GM12878 (cell line): ENCODE measurements around the gene SLU7. TPM values are rescaled to one million over a fixed set of nuclear protein-coding genes. Genes with fewer than 3 reads are reported as not detected.

Source experiments
- CBFB ChIP-seq: IDR thresholded peaks from 2 replicates; pipeline ENCODE4 v1.6.1; 2016; ENCODE audit warnings: antibody characterized with exemption, low read depth
- CBX5 ChIP-seq: sonication (generic); IDR thresholded peaks from 2 replicates; pipeline ENCODE4 v1.6.1; 2016; ENCODE audit warnings: low read depth, moderate library complexity, mild to moderate bottlenecking, inconsistent platforms
- CHD2 ChIP-seq: IDR thresholded peaks from 2 replicates; pipeline ENCODE4 v1.6.1; 2011; ENCODE audit warnings: low read depth, low read length, improper control_type of control experiment, borderline replicate concordance
- EED ChIP-seq: sonication (generic); IDR thresholded peaks from 2 replicates; pipeline ENCODE4 v1.6.1; 2016; ENCODE audit warnings: antibody characterized with exemption, low read depth
- ELK1 ChIP-seq: IDR thresholded peaks from 2 replicates; pipeline ENCODE4 v1.6.1; 2012; ENCODE audit warnings: low read depth, low read length, improper control_type of control experiment
- FOS ChIP-seq: IDR thresholded peaks from 3 replicates; pipeline ENCODE4 v1.6.1; 2011; ENCODE audit warnings: borderline replicate concordance; ENCODE audit not compliant: insufficient read length; ENCODE audit errors: extremely low read depth
- HCFC1 ChIP-seq: fragments of 150-350 bp; IDR thresholded peaks from 2 replicates; pipeline ENCODE4 v1.6.1; 2014; ENCODE audit warnings: low read length
- HDAC2 ChIP-seq: fragments of 200-600 bp; sonication (generic); IDR thresholded peaks from 2 replicates; pipeline ENCODE4 v1.6.1; 2017
- MLLT1 ChIP-seq: fragments of 450-650 bp; IDR thresholded peaks from 2 replicates; pipeline ENCODE4 v1.6.1; 2016; ENCODE audit warnings: mild to moderate bottlenecking
- NFIC ChIP-seq: IDR thresholded peaks from 2 replicates; pipeline ENCODE4 v1.6.1; 2012; ENCODE audit warnings: low read depth, mild to moderate bottlenecking, inconsistent platforms, low read length, moderate library complexity
- NFYB ChIP-seq: IDR thresholded peaks from 2 replicates; pipeline ENCODE4 v1.6.1; 2011; ENCODE audit warnings: low read depth, mild to moderate bottlenecking, low read length, improper control_type of control experiment, moderate library complexity; ENCODE audit not compliant: insufficient read depth
- NKRF ChIP-seq: fragments of 450-650 bp; conservative IDR thresholded peaks from 2 replicates; pipeline ENCODE4 v1.6.1; 2017; ENCODE audit warnings: mild to moderate bottlenecking, moderate library complexity
- PBX3 ChIP-seq: IDR thresholded peaks from 2 replicates; pipeline ENCODE4 v1.6.1; 2011; ENCODE audit warnings: mild to moderate bottlenecking, low read depth, low read length, moderate library complexity; ENCODE audit not compliant: insufficient replicate concordance
- POU2F2 ChIP-seq: IDR thresholded peaks from 3 replicates; pipeline ENCODE4 v1.6.1; 2011; ENCODE audit warnings: low read depth, mild to moderate bottlenecking, low read length, borderline replicate concordance
- RB1 ChIP-seq: fragments of 450-650 bp; formaldehyde crosslinking; IDR thresholded peaks from 2 replicates; pipeline ENCODE4 v1.6.1; 2017; ENCODE audit warnings: mild to moderate bottlenecking, borderline replicate concordance
- RUNX3 ChIP-seq: IDR thresholded peaks from 2 replicates; pipeline ENCODE4 v1.6.1; 2012; ENCODE audit warnings: low read length, inconsistent platforms
- SMAD1 ChIP-seq: fragments of 450-650 bp; IDR thresholded peaks from 2 replicates; pipeline ENCODE4 v1.6.1; 2018; ENCODE audit warnings: mild to moderate bottlenecking, low read depth; ENCODE audit not compliant: partially characterized antibody
- SMC3 ChIP-seq: IDR thresholded peaks from 2 replicates; pipeline ENCODE4 v1.6.1; 2011; ENCODE audit warnings: low read length, improper control_type of control experiment, borderline replicate concordance
- SP1 ChIP-seq: IDR thresholded peaks from one replicate; pipeline ENCODE4 v1.6.1; 2011; ENCODE audit warnings: low read depth, low read length
- SREBF2 ChIP-seq: IDR thresholded peaks from 2 replicates; pipeline ENCODE4 v1.6.1; 2012; ENCODE audit warnings: mild to moderate bottlenecking, low read length
- SUPT20H ChIP-seq: IDR thresholded peaks from 2 replicates; pipeline ENCODE4 v1.6.1; 2011; ENCODE audit warnings: low read depth, mild to moderate bottlenecking, low read length, moderate library complexity, borderline replicate concordance; ENCODE audit not compliant: control insufficient read depth
- TCF12 ChIP-seq: IDR thresholded peaks from 2 replicates; pipeline ENCODE4 v1.6.1; 2011; ENCODE audit warnings: low read depth, mild to moderate bottlenecking, low read length
- TCF7 ChIP-seq: IDR thresholded peaks from 2 replicates; pipeline ENCODE4 v1.6.1; 2014; ENCODE audit warnings: antibody characterized with exemption, borderline replicate concordance
- ZBTB33 ChIP-seq: fragments of 450-650 bp; IDR thresholded peaks from 2 replicates; pipeline ENCODE4 v1.6.1; 2017; ENCODE audit warnings: mild to moderate bottlenecking
- polyA plus RNA-seq, 11 experiments: library from polyadenylated mRNA; depleted of rRNA in 4 of 11; unstranded in 6 of 11; stranded (reverse) in 5 of 11; fragments of >200 nt; fragmentation: Nextera tagmentation in 4 of 11; fragmentation: Illumina TruSeq in 1 of 11; extraction: Ambion mirVana in 4 of 11; extraction: Trizol in 1 of 11; gene quantifications; 1 replicate in 1 of 11; 2 replicates in 10 of 11; pipeline versions ENCODE4 v1.2.1 to v1.2.3, GENCODE V29; 2011 to 2016; ENCODE audit warnings: inconsistent platforms in 2 of 11, missing spikeins in 2 of 11, low read depth in 1 of 11
- total RNA-seq, 4 experiments: library from RNA; depleted of rRNA in 3 of 4; stranded (reverse); fragments of >200 nt in 3 of 4; fragmentation: Illumina TruSeq in 1 of 4; extraction: Trizol in 1 of 4; gene quantifications; 2 replicates each; pipeline versions ENCODE4 v1.2.1 to v1.2.3, GENCODE V29; 2013 to 2021

The SLU7 gene
- total and polyA plus RNA-seq, 10 of the 15 experiments (the other 5 are each of a cell fraction or from before 2014, with no cell fraction given), result 32.7 to 55.2 (median 46.6) TPM

GRCh38 chr5:160450164-160450932 is 31.5 kb upstream of the SLU7 start (continued):
- TF ChIP-seq NKRF (no peak), POU2F2 (0 out of 3 replicates have a peak, but pooled peaks have one; percentile 23), CBX5 (peak; percentile 45; the same call in 1 of the 2 replicates), SMC3 (no peak), CHD2 (no peak), SREBF2 (no peak), TCF12 (no peak), SP1 (no peak), TCF7 (no peak), ZBTB33 (no peak), PBX3 (no peak), FOS (no peak), NFIC (peak; percentile 66), HDAC2 (no peak), NFYB (no peak), RB1 (no peak), ELK1 (no peak), RUNX3 (peak; percentile 53), CBFB (no peak), MLLT1 (no peak), SMAD1 (no peak), HCFC1 (no peak), EED (peak; percentile 13; the same call in 1 of the 2 replicates), SUPT20H (no peak)
